ENCODE measurements around the gene BRIX1. TPM values are rescaled to one million over a fixed set of nuclear protein-coding genes. Genes with fewer than 3 reads are reported as not detected.
"Not testable (repeated sequence)": the region's sequence is repeated elsewhere in the genome, so short reads cannot be mapped to it uniquely, and the experiment has no call there.

The BRIX1 gene
- total RNA-seq, 1 donor from 2014 or later = 40.1 TPM

- no peak overlapping the region for H3K4me3 ChIP-seq (ENCODE audit: low read depth, low read length)
- no peaks in the 10 kb centered on the region for H3K27me3 ChIP-seq (ENCODE audit: control insufficient read depth, insufficient read depth, low read length)
- H3K36me3 ChIP-seq (ENCODE audit: control insufficient read depth, insufficient read depth, low read length) = peaks cover 2% of the 10 kb centered on the region
- TF ChIP-seq, protein P1, sequence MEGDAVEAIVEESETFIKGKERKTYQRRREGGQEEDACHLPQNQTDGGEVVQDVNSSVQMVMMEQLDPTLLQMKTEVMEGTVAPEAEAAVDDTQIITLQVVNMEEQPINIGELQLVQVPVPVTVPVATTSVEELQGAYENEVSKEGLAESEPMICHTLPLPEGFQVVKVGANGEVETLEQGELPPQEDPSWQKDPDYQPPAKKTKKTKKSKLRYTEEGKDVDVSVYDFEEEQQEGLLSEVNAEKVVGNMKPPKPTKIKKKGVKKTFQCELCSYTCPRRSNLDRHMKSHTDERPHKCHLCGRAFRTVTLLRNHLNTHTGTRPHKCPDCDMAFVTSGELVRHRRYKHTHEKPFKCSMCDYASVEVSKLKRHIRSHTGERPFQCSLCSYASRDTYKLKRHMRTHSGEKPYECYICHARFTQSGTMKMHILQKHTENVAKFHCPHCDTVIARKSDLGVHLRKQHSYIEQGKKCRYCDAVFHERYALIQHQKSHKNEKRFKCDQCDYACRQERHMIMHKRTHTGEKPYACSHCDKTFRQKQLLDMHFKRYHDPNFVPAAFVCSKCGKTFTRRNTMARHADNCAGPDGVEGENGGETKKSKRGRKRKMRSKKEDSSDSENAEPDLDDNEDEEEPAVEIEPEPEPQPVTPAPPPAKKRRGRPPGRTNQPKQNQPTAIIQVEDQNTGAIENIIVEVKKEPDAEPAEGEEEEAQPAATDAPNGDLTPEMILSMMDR (IDR thresholded peaks at IDR 0.05; ENCODE audit: insufficient read depth, low read length, poor library complexity, severe bottlenecking) = no peak
- DNase-seq (ENCODE audit: low read depth) = no peak
Measured at GRCh38 chr5:34968258-34968657, 52.7 kb downstream of the BRIX1 start.

DNA sequence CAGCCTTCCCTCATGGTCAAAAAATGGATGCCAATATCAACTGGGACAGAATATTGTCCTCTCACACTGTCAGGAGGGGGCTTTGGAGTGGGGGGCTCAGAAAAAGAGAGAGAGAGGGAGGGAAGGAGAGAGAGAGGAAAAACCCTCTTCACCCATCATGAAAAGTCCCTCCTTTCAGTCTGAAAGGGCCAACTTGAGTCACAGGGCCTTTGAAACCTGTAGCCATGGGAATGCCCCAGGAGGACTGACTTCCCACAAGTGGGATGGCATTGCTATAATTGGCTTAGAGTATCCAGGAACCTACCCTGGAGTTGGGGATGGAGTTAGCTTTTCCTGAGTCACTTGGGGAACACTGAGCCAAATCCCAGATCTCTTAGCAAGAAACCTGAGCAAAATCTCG is 55.0 kb downstream of the BRIX1 start:
- no peak for DNase-seq (ENCODE audit: low read depth)
- Histone ChIP-seq H3K27me3 (ENCODE audit: control insufficient read depth, insufficient read depth, low read length) (no peaks in the 10 kb centered on the region), H3K36me3 (ENCODE audit: control insufficient read depth, insufficient read depth, low read length) (peaks cover 2% of the 10 kb centered on the region), H3K4me3 (ENCODE audit: low read depth, low read length) (no peak overlapping the region)
- TF ChIP-seq, protein P1 (IDR thresholded peaks at IDR 0.05; ENCODE audit: insufficient read depth, low read length, poor library complexity, severe bottlenecking) = no peak

DNA sequence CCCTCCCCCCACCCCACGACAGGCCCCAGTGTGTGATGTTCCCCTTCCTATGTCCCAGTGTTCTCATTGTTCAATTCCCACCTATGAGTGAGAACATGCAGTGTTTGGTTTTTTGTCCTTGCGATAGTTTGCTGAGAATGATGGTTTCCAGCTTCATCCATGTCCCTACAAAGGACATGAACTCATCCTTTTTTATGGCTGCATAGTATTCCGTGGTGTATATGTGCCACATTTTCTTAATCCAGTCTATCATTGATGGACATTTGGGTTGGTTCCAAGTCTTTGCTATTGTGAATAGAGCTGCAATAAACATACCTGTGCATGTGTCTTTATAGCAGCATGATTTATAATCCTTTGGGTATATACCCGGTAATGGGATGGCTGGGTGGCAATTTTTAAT is 56.1 kb downstream of the BRIX1 start:
- H3K4me3 ChIP-seq (ENCODE audit: low read depth, low read length); DNase-seq (ENCODE audit: low read depth): not testable (repeated sequence)

More for the DNA sequence above, 56.1 kb downstream of the BRIX1 start:
- not testable (repeated sequence) for H3K36me3 ChIP-seq (ENCODE audit: control insufficient read depth, insufficient read depth, low read length); H3K27me3 ChIP-seq (ENCODE audit: control insufficient read depth, insufficient read depth, low read length)

Other genes with a start within 250 kb of the BRIX1 start
- under 0.01 and 2.1 TPM in 2 replicates for gene TTC23L, start 76.5 kb upstream of the BRIX1 start, total RNA-seq
- 13.1 and 17.9 TPM in 2 replicates for gene RAD1, start 207 bp upstream of the BRIX1 start, total RNA-seq
- gene DNAJC21, start 13.8 kb downstream of the BRIX1 start, total RNA-seq = 22.1 and 37.0 TPM in 2 replicates
- gene AGXT2, start 132.2 kb downstream of the BRIX1 start, total RNA-seq = not detected in 2 replicates